ENCODE measurements around the gene PDZD7. TPM values are rescaled to one million over a fixed set of nuclear protein-coding genes. Genes with fewer than 3 reads are reported as not detected.

The PDZD7 gene
- total and polyA plus RNA-seq, 2 donors (not counting 3 experiments of a cell fraction or from before 2014, with no cell fraction given), result 0.41 to 1.6 TPM

- H4K20me1 ChIP-seq (replicated peaks; ENCODE audit: control insufficient read depth, extremely low read depth, insufficient read depth, low read length), result no peaks in the 10 kb centered on the region
- H3K36me3 ChIP-seq (ENCODE audit: control insufficient read depth in 2 of 2, extremely low read depth in 1 of 2, insufficient read depth in 2 of 2, low read length in 2 of 2), result peaks cover 0 to 13% of the 10 kb centered on the region in 2 experiments
- H3K79me2 ChIP-seq (ENCODE audit: control insufficient read depth, insufficient read depth, low read length), result no peaks in the 10 kb centered on the region
- dilution Hi-C loops (cut with MboI; ENCODE audit: extremely low pct_ligation_motif_present, low sequenced_read_pairs) (no loop called here), intact Hi-C loops (cut with micrococcal nuclease) (no loop called here)
- DNase-seq (ENCODE audit: low read depth, low spot score) (no peak), FAIRE-seq (no peak)
- no peaks in the 10 kb centered on the region for H3K9me1 ChIP-seq (replicated peaks; ENCODE audit: control insufficient read depth, extremely low read depth, insufficient read depth, low read length)
- no peak overlapping the region for H3K9ac ChIP-seq (replicated peaks; ENCODE audit: extremely low read depth, insufficient read depth, low read length)
- H3K27ac ChIP-seq (ENCODE audit: insufficient read depth, low read depth, low read length), result no peak overlapping the region
- H3K9me3 ChIP-seq (replicated peaks; ENCODE audit: control insufficient read depth, insufficient read depth, low read length), result no peaks in the 10 kb centered on the region
- ChIA-PET POLR2A (no interaction called here), CTCF (no interaction called here)
- no peaks in the 10 kb centered on the region for H3K27me3 ChIP-seq (ENCODE audit: control insufficient read depth in 2 of 2, insufficient read depth in 2 of 2, low read length in 2 of 2)
- no peak overlapping the region for H3K4me3 ChIP-seq (replicated peaks in 1 of 3; ENCODE audit: insufficient read depth in 1 of 3, low read depth in 1 of 3, low read length in 3 of 3)
- H3K4me2 ChIP-seq (ENCODE audit: insufficient read depth, low read length), result no peak overlapping the region
- no peaks in the 10 kb centered on the region for H3K4me1 ChIP-seq (ENCODE audit: control insufficient read depth, extremely low read depth, insufficient read depth, low read length)
- TF ChIP-seq JUN (IDR thresholded peaks at IDR 0.05; ENCODE audit: borderline replicate concordance, insufficient read depth, insufficient read length, low read depth) (no peak), CTCF (IDR thresholded peaks at IDR 0.05; ENCODE audit: extremely low read depth in 1 of 2, insufficient read depth in 1 of 2, low read depth in 1 of 2, low read length in 2 of 2) (no peak), EZH2 (IDR thresholded peaks at IDR 0.05; ENCODE audit: borderline replicate concordance, low read depth, low read length, severe bottlenecking) (no peak), FOS (IDR thresholded peaks at IDR 0.05; ENCODE audit: borderline replicate concordance, insufficient read depth, low read length) (no peak), GATA2 (IDR thresholded peaks at IDR 0.05; ENCODE audit: insufficient read depth, insufficient read length, low read depth, low read length) (no peak), MAX (IDR thresholded peaks at IDR 0.05; ENCODE audit: insufficient read depth, insufficient read length) (no peak), POLR2A (IDR thresholded peaks at IDR 0.05; ENCODE audit: low read depth, low read length) (no peak), POLR2AphosphoS5 (IDR thresholded peaks at IDR 0.05; ENCODE audit: insufficient read depth, low read depth, low read length) (no peak), MYC (IDR thresholded peaks at IDR 0.05; ENCODE audit: low read depth, low read length) (no peak)
- no peak overlapping the region for H2AFZ ChIP-seq (ENCODE audit: low read depth, low read length)
- no TSS peak for BruUV-seq (replicated peaks)
Measured at GRCh38 chr10:100978901-100979195, 52.1 kb downstream of the PDZD7 start.

Data from endothelial cell of umbilical vein (primary cell).